HG02870 (cell line): ENCODE data around the gene PARD3.
"Not testable (repeated sequence)": the region's sequence is repeated elsewhere in the genome, so short reads cannot be mapped to it uniquely, and the experiment has no call there.

Experiments used
- ATAC-seq: cut with Tn5 transposase; IDR thresholded peaks from one replicate; pipeline ENCODE4 v1.9.1; 2021; ENCODE audit warnings: mild to moderate bottlenecking, moderate library complexity; ENCODE audit not compliant: unreplicated experiment

PARD3 gene

GRCh38 chr10:34372509-34372908, 442.6 kb downstream of the PARD3 start:
- no peak for ATAC-seq

DNA sequence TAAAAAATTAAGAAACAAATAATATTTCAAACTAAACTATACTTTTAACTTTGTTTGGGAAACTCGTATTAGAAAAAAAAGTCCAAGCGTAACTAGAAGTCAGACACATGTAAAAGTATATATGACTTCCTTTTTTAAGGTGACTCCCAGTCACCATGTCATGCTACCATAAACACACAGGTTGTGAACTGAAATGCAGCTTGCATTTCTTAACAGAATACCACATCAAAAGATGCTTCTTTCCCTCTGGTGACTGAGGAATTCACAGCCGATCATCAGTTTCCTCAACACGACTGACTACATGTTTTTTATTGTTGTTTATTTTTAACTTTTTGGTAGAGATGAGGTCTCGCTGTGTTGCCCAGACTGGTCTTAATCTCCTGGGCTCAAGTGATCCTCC, 445.0 kb downstream of the PARD3 start:
- ATAC-seq, result no peak

DNA sequence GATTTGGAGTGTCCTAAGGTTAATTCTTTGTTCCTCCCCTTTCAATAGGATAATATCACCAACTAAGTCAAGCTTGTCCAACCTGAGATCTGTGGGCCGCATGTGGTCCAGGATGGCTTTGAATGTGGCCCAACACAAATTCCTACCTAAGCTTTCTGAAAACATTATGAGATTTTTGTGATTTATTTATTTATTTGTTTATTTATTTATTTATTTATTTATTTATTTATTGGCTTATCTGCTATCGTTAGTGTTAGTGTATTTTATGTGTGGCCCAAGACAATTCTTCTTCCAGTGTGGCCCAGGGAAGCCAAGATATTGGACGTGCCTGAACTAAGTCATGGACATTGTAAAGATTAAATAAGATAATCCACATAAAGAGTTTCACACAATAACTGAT, 446.0 kb downstream of the PARD3 start:
- no peak for ATAC-seq

- ATAC-seq, result no peak
Observed at GRCh38 chr10:34364253-34365037, 450.7 kb downstream of the PARD3 start.

DNA sequence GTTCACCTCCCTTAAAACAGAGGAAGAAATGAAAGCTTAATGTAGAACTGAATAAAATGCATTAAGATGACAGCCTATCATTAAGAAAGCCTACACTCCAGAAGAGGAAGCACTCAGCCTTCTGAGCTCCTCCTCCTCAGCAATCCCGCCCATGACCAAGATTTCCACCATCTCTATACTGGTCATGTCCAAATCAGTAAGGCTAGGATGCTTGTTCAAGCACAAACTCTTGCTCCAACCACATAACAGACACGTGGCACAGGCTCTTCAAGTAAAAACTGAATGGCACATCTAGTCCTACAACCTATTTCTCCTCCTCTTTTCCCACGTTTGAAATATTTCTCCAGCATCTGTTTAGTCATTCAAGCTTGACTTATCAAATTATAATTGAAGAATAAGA, 454.1 kb downstream of the PARD3 start:
- ATAC-seq, result no peak

DNA sequence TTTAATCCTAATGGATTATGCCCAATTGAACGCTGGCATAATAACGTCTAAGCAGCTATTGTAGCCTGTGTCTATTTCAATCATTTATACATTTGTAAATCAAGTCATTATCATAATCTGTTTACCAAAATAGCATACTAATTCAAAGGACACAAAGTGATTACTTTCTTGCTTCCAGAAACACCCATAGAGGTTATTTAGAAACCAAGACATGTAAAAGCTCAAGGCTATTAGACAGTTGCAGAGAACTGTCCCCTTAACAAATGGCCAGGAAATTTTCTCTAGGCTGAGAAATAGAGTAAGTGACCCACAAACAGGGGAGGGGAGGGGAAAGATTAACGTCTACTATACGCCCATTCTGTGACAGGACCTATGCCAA, 455.7 kb downstream of the PARD3 start:
- ATAC-seq, result no peak

DNA sequence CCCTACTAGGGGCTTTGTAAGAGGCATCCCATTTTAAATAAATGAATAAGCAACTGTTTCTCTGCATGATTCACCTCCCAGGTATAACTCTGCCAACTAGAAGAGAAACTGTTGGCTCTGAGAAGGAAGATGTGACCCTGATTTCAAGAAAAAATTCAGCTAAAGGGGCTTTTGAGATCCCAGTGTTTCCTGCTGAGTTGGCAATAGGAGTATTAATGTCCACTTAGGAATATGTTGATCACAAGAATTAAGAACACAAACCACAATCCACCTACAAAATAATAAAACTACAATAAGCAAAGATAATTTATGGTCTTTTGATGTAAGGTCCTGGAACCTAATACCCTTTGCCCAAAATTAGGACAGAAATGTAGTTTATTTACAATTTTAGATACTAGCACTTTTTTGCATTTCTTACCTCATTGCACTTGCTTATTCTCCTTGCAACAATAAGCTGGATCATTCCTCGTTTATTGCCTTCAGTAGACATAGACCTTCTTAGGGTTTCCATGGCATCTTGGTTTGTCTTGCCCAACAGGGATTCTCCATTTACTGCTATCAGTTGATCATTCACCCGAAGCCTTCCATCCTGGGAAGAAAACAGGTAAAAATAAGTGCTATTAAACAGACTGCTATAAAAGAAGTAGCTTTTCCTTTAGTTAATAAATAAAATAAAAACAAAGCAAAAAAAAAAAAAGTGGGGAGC, 456.2 kb downstream of the PARD3 start:
- ATAC-seq, result no peak

GRCh38 chr10:34356463-34356862, 458.6 kb downstream of the PARD3 start:
- no peak for ATAC-seq

DNA sequence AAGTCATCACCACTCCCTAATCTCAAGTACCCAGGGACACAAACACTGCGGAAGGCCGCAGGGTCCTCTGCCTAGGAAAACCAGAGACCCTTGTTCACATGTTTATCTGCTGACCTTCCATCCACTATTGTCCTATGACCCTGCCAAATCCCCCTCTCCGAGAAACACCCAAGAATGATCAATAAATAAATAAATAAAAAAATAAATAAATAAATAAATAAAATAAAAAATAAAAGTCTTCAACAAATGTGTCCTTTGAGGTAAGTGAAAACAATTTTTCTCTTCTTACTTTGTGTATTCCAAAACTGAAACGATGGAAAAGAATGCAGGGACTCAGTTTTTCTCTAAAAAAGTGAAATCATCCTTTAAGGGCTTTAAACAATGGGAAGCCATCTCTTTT, 461.6 kb downstream of the PARD3 start:
- ATAC-seq, result not testable (repeated sequence)

DNA sequence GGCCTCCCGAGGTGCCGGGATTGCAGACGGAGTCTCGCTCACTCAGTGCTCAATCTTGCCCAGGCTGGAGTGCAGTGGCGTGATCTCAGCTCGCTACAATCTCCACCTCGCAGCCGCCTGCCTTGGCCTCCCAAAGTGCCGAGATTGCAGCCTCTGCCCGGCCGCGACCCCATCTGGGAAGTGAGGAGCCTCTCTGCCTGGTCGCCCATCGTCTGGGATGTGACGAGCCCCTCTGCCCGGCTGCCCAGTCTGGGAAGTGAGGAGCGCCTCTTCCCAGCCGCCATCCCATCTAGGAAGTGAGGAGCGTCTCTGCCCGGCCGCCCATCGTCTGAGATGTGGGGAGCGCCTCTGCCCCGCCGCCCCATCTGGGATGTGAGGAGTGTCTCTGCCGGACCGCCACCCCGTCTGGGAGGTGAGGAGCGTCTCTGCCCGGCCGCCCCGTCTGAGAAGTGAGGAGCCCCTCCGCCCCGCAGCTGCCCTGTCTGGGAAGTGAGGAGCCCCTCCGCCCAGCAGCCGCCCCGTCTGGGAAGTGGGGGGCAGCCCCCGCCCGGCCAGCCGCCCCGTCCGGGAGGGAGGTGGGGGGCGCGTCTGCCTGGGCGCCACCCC, 462.4 kb downstream of the PARD3 start:
- ATAC-seq, result not testable (repeated sequence)

DNA sequence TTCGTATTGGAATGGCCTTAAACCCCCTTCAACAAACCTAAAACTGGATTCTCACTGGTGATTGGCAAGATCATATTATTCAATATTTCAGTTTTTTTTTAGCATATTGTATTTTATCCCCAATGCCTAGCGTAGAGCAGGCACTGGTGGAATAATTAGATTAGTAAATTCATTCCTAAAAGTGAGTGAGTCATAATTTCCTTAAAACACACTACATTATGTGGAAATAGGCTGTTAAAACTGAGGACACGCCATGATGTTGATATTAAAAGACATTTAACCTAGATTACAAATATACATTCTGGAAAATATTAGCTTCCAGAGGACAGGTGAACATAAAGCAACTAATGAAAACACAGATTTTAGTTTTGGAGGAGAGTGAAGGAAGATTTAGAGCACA, 463.9 kb downstream of the PARD3 start:
- ATAC-seq, result no peak

DNA sequence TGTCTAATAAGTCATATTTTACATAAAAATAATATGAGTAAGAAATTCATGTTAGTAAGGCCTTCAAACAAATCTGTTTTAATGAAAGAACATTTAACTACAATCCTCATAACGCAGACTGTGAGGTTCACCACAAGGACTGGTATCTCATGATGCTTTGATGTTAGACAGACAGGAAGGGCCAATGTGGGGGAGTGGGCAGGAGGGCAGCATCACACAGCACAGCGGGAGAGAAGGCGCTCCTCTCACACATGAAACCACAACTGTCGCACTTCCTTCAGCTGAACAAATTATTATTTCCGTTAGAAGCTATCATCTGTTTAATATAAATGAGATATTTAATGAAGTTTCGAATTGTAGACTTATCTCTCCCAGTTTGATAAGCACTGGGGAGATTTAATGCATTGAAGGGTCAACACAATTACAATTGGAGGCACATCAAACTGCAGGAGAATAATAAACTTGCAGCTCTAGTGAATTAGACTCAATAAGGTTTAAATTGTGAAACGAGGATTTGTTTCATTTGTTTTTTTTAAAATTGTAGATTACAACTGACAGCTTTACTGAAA, 466.1 kb downstream of the PARD3 start:
- ATAC-seq, result no peak

GRCh38 chr10:34348021-34348420, 467.1 kb downstream of the PARD3 start:
- no peak for ATAC-seq

DNA sequence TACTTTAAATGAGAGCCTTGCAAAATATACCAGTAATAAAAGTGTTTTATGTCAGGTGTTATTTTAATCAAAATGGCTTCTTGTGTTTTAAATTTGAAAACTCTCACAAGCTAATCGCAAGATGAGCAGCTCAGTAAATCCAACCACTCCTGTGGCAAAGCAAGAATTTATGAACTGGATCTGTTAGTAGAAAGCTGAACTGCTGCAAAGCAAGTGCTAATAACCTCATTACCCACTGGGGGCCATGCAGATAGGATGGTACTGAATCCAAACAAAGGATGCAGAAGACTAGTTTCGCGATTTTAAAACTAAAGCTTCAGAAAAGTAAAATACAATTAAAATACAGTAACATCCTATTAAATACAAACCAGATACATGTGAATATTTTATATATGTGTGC, 468.0 kb downstream of the PARD3 start:
- no peak for ATAC-seq

GRCh38 chr10:34346516-34347100, 468.5 kb downstream of the PARD3 start:
- ATAC-seq, result no peak

DNA sequence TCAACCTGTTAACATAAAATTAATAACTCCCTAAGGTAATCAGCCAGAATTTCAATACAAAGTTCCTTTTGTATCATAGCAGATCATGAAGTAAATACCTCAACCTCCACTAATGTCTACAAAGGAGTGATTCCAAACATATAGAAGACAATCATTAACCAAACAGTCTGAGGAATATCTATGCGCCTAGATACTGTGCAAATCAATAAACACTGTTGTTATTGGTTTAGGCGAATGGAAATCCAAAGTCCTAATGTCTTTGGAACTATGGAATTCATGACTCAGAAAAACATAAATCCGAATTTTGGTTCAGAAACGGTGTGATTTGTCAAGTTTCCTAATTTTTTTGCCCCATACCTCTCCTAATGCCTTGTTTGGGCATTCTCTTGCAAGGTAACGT, 469.7 kb downstream of the PARD3 start:
- ATAC-seq, result no peak

- ATAC-seq, result no peak
Observed at GRCh38 chr10:34343764-34344163, 471.3 kb downstream of the PARD3 start.

- no peak for ATAC-seq
Observed at GRCh38 chr10:34341473-34341872, 473.6 kb downstream of the PARD3 start.

- ATAC-seq, result no peak
Observed at GRCh38 chr10:34340934-34341333, 474.2 kb downstream of the PARD3 start.

DNA sequence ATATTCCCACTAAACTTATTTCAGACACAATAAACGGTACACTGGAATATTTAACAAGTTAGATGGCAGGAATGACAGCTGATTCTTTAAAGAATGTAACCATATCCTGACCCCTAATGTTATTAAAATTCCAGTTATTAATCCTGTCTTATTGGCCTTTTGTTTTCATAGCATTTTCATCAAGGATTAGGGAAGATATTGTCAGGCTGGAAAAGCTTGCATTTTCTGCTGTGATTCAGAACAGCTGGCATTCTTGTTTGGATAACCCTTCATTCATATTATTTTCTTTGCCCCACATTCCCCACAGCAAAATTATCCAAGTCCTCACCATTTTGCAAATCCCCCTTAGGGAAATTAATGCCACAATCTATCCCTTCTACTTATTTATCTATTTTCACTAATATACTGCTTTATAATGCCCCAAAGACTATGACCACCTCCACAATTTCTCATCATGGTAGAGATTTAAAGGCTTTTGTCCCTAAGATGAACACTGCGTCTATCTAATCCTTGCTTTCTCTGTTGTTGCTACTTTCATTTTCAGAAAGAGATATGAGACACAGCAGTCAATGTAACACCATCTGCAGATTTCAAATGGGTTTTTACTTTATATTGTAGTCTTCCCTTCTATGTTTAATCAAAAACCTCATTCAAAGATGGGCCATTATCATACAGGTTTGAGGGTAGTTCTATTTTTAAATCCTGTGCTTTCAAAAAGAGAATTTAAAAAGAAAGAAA, 475.1 kb downstream of the PARD3 start:
- no peak for ATAC-seq

DNA sequence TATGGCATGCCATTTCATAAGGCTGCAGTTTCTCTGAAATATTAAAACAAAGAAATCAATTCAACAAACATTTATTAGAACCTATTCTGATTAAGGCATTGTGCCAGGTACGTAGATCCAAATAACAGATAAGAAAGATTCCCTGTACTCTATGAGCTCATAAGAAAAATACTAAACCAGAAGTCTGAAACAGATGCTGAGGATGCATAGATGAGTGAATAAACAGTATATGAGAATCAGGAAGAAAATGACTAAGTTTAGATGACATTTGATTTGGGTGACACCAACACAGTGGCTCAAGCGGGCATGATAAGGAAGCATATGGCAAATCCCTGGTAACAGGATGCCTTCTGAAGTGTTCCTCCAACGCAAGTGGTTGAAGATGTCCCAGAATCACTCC, 477.2 kb downstream of the PARD3 start:
- ATAC-seq, result no peak
